G401 (cell line): ENCODE data around the gene NHSL2. TPM values are rescaled to one million over a fixed set of nuclear protein-coding genes. Genes with fewer than 3 reads are reported as not detected.
"Not testable (repeated sequence)": the region's sequence is repeated elsewhere in the genome, so short reads cannot be mapped to it uniquely, and the experiment has no call there.

Source experiments
- DNase-seq: peaks from one replicate; pipeline ENCODE4 v3.0.0-alpha.2; 2015; ENCODE audit warnings: low spot score
- in situ Hi-C: cut with HindIII; loops from 2 replicates; pipeline ENCODE4 v1.10.0; 2016; ENCODE audit warnings: low sequenced_read_pairs, mixed read lengths
- total RNA-seq: library from RNA; depleted of rRNA; stranded (reverse); fragments of >200 nt; shearing (Covaris generic); gene quantifications from 2 replicates; pipeline ENCODE4 v1.2.3, GENCODE V29; 2014; rRNA removed

NHSL2 gene
- total RNA-seq, result 0.31 and 0.61 TPM in 2 replicates

- peak; percentile 45 for DNase-seq
- in situ Hi-C loops, result no loop called here
Observed at GRCh38 chrX:71910643-71910985, at the start of gene NHSL2. NHSL2 (plus strand) TSS chrX:71910845.

- in situ Hi-C loops, result no loop called here
- DNase-seq, result no peak
Observed at GRCh38 chrX:71867680-71868079, 43.0 kb upstream of the NHSL2 start.

GRCh38 chrX:71869566-71869965 is 41.1 kb upstream of the NHSL2 start:
- DNase-seq, in situ Hi-C loops: not testable (repeated sequence)

GRCh38 chrX:71870208-71871098 is 40.2 kb upstream of the NHSL2 start:
- DNase-seq, result peak; percentile 68
- in situ Hi-C loops, result no loop called here

- peak; percentile 14 for DNase-seq
- in situ Hi-C loops, result no loop called here
Observed at GRCh38 chrX:71871367-71871766, 39.3 kb upstream of the NHSL2 start.

- no peak for DNase-seq
- in situ Hi-C loops, result no loop called here
Observed at GRCh38 chrX:71872542-71873458, 37.8 kb upstream of the NHSL2 start.

- in situ Hi-C loops, result no loop called here
Observed at GRCh38 chrX:71873459-71873833, 37.2 kb upstream of the NHSL2 start.

GRCh38 chrX:71876841-71877240 is 33.8 kb upstream of the NHSL2 start:
- in situ Hi-C loops, result not testable (repeated sequence)

More at GRCh38 chrX:71873459-71873833, 37.2 kb upstream of the NHSL2 start:
- no peak for DNase-seq

GRCh38 chrX:71885099-71885498 is 25.5 kb upstream of the NHSL2 start:
- no peak for DNase-seq
- in situ Hi-C loops, result no loop called here

More at GRCh38 chrX:71876841-71877240, 33.8 kb upstream of the NHSL2 start:
- not testable (repeated sequence) for DNase-seq

- no peak for DNase-seq
- in situ Hi-C loops, result no loop called here
Observed at GRCh38 chrX:71895607-71896006, 15.0 kb upstream of the NHSL2 start.

GRCh38 chrX:71906144-71906543 is 4.5 kb upstream of the NHSL2 start:
- DNase-seq, result no peak
- in situ Hi-C loops, result no loop called here

GRCh38 chrX:71908387-71908786 is 2.3 kb upstream of the NHSL2 start:
- DNase-seq, result no peak
- in situ Hi-C loops, result no loop called here

- DNase-seq, result peak; percentile 67
- in situ Hi-C loops, result no loop called here
Observed at GRCh38 chrX:71909956-71910355, 689 bp upstream of the NHSL2 start.

GRCh38 chrX:71910986-71911730 is 513 bp downstream of the NHSL2 start:
- in situ Hi-C loops, result no loop called here
- peak; percentile 43 for DNase-seq

GRCh38 chrX:71911731-71912050 is 1.0 kb downstream of the NHSL2 start:
- in situ Hi-C loops, result no loop called here
- DNase-seq, result peak; percentile 44

- peak; percentile 24 for DNase-seq
- in situ Hi-C loops, result no loop called here
Observed at GRCh38 chrX:71912156-71912555, 1.5 kb downstream of the NHSL2 start.

- in situ Hi-C loops, result no loop called here
- DNase-seq, result peak; percentile 87
Observed at GRCh38 chrX:71913156-71913950, 2.7 kb downstream of the NHSL2 start.

- no peak for DNase-seq
- in situ Hi-C loops, result no loop called here
Observed at GRCh38 chrX:71917621-71918343, 7.1 kb downstream of the NHSL2 start.
